GM23248 (cell line): ENCODE results near the gene GRK2.

ENCODE experiments used
- EZH2 ChIP-seq: fragments of 200-600 bp; sonication (generic); IDR thresholded peaks from 2 replicates; pipeline ENCODE4 v1.6.1; 2018; ENCODE audit warnings: antibody characterized with exemption, mild to moderate bottlenecking; ENCODE audit not compliant: insufficient read depth, poor library complexity, severe bottlenecking
- EZH2phosphoT487 ChIP-seq: fragments of 200-600 bp; sonication (generic); IDR thresholded peaks from 2 replicates; pipeline ENCODE4 v1.6.1; 2018; ENCODE audit warnings: antibody characterized with exemption, moderate library complexity, mild to moderate bottlenecking, low read depth; ENCODE audit not compliant: insufficient read depth

GRCh38 chr11:67261640-67261945 lies 4.7 kb upstream of the GRK2 start:
- TF ChIP-seq EZH2phosphoT487 (no peak), EZH2 (no peak)
